Stomach (tissue), 4 donors: Measurements from ENCODE around the gene LSAMP.

Experiments
- CTCF ChIP-seq, 7 experiments: fragments of 450-650 bp in 4 of 7; fragments of 200-600 bp in 3 of 7; sonication (generic) in 3 of 7; IDR thresholded peaks; one replicate each; pipeline ENCODE4 v1.5.1; 2016 to 2019; ENCODE audit warnings: antibody characterized with exemption in 7 of 7, control low read depth in 2 of 7, mild to moderate bottlenecking in 1 of 7
- EP300 ChIP-seq: sonication (generic); formaldehyde crosslinking; IDR thresholded peaks from one replicate; pipeline ENCODE4 v1.6.1; 2017; ENCODE audit warnings: antibody characterized with exemption

GRCh38 chr3:115772951-115773350 is 672.3 kb downstream of the LSAMP start:
- TF ChIP-seq CTCF (IDR thresholded peaks at IDR 0.05) = no peak
- TF ChIP-seq EP300 = no peak
